Fibroblast of pulmonary artery (primary cell): Measurements from ENCODE around the gene IQCF2.

Experiments used
- DNase-seq: peaks from one replicate; pipeline ENCODE4 v3.0.0-alpha.2; 2010; ENCODE audit warnings: low read depth
- H3K4me3 ChIP-seq: replicated peaks from 2 replicates; pipeline ENCODE4 v1.5.1; 2011; ENCODE audit warnings: low read depth, mild to moderate bottlenecking, control low read depth, low read length, moderate library complexity
- CTCF ChIP-seq: IDR thresholded peaks from 2 replicates; pipeline ENCODE4 v1.5.1; 2011; ENCODE audit warnings: mild to moderate bottlenecking, control low read depth, low read length, inconsistent platforms; ENCODE audit errors: missing control alignments

Gene IQCF2

GRCh38 chr3:51875501-51875900, 14.1 kb downstream of the IQCF2 start, which contains the start of gene IQCF5:
TSS of gene IQCF5 (minus strand) at chr3:51875601. CDS start at chr3:51875531, 70 bp downstream.
- no peak within 1 kb of the TSS for H3K4me3 ChIP-seq
- no peak for TF ChIP-seq CTCF
- DNase-seq: no peak

DNA sequence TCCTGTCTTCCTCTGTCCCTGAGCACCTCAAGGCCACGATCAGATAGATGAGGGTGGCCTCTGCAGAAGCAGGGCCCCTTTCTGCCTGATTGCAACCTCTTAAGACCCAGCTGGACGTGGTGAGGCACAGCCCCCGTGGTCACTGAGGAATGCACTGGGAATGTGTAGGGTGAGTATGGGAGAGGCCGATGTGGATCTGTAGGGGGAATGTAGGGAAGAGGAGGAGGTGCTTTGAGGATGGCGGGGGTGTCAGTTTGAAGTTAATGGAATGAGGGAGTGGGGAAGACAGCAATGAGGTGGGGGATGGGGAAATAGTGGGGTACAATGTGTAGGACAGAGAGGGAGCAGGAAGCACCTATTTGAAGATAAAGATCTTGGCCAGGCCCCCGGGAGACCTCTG, 14.8 kb downstream of the IQCF2 start:
- no peak overlapping the region for H3K4me3 ChIP-seq
- no peak for DNase-seq
- no peak for TF ChIP-seq CTCF

- no peak for TF ChIP-seq CTCF
- H3K4me3 ChIP-seq: no peak overlapping the region
- DNase-seq: peak; percentile 4
Observed at GRCh38 chr3:51879937-51880336, 18.5 kb downstream of the IQCF2 start.

DNA sequence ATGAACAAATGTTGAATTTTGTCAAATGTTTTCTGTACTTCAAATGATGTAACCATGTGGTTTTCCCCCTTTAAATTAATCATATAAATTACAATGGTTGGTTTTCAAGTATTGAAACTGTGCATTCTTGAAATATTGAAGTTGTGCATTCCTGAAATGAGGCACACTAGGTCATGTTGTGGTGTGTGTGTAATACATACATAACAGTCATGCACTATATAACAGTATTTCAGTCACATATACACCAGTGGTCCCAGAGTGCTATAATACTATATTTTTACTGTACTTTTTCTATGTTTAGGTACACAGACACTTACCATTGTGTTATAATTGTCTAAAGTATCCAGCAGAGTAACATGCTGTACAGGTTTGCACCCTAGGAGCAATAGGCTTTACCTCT, 25.0 kb downstream of the IQCF2 start:
- no peak overlapping the region for H3K4me3 ChIP-seq
- DNase-seq: no peak
- no peak for TF ChIP-seq CTCF

- no peak for DNase-seq
- no peak for TF ChIP-seq CTCF
- H3K4me3 ChIP-seq: no peak overlapping the region
Observed at GRCh38 chr3:51887620-51888019, 26.2 kb downstream of the IQCF2 start.

- DNase-seq: no peak
- no peak for TF ChIP-seq CTCF
- H3K4me3 ChIP-seq: no peak overlapping the region
Observed at GRCh38 chr3:51888463-51889105, 27.2 kb downstream of the IQCF2 start.
